ENCODE results near the gene GLIS2. TPM values are rescaled to one million over a fixed set of nuclear protein-coding genes. Genes with fewer than 3 reads are reported as not detected.

GLIS2 gene
- total RNA-seq, 2 experiments from 2014 or later, result 0.08 to 0.16 TPM

DNA sequence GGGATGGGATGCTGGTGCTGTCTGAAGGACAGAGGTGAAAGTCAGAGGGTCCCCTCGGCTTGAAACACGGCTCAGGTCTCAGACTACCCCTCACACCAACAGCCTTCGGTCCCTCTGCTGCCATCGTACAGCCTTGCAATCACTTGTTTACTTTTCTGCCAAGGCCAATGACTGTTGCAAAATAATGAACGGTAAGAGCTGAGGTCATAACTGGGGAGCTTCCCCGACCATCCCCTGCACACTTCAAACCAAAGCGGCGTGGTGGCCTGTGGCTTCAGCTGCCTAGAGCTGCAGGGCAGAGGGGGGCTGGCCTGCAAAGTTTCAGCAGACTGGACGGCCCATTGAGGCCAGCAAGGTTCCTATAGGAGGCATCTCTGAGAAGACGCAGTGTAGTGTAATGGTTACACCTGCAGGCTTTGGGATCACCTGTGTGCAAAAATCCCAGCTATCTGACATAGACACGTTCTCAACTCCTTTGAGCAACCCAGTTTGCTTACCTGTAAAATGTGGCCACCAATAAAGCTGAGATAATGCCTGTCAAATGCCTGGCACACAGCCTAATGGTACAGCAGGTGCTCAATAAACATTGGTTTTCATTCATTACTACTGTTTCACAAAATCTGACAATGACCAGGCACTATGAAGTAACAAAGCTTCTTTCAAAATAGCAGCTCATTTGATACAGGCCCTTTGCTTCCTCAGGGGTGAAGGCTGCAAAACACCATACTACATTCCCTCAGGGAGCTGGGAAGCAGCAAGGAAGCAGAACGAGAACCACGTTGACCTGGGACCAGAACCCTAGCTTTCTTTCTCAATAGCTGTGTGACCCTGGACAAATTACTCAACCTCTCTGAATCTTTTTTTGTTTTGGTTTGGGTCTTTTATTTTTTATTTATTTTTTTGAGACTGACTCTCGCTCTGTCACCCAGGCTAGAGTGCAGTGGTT is 30.2 kb downstream of the GLIS2 start:
- H3K4me1 Mint-ChIP-seq, result peaks cover 19% of the 10 kb centered on the region
- no peak overlapping the region for H3K4me3 Mint-ChIP-seq

DNA sequence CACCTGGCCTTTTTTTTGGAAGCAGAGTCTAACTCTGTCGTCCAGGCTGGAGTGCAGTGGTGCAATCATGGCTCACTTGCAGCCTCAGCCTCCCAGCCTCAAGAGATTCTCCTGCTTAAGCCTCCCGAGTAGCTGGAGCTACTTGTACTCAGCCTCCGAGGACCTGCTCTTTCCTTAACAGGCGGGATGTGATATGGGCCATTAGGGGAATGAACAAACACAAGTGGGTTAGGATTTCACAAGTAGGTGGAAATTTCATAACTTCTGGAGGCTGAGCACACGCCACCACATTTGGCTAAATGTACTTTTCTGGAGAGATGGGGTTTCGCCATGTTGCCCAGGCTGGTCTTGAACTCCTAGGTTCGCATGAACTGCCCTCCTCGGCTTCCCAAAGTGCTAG is 31.1 kb downstream of the GLIS2 start:
- H3K9me3 Mint-ChIP-seq, result no peaks in the 10 kb centered on the region
- H3K27ac Mint-ChIP-seq, result no peak overlapping the region
- no peak overlapping the region for H3K4me3 Mint-ChIP-seq
- H3K4me1 Mint-ChIP-seq, result peaks cover 23% of the 10 kb centered on the region
- H3K27me3 Mint-ChIP-seq, result no peaks in the 10 kb centered on the region
- H3K36me3 Mint-ChIP-seq, result peaks cover 16% of the 10 kb centered on the region
- DNase-seq, result no peak

More for the DNA sequence above, 30.2 kb downstream of the GLIS2 start:
- DNase-seq, result no peak
- peaks cover 15% of the 10 kb centered on the region for H3K36me3 Mint-ChIP-seq
- H3K9me3 Mint-ChIP-seq, result no peaks in the 10 kb centered on the region
- no peaks in the 10 kb centered on the region for H3K27me3 Mint-ChIP-seq
- H3K27ac Mint-ChIP-seq, result peak overlapping the region; percentile 29

DNA sequence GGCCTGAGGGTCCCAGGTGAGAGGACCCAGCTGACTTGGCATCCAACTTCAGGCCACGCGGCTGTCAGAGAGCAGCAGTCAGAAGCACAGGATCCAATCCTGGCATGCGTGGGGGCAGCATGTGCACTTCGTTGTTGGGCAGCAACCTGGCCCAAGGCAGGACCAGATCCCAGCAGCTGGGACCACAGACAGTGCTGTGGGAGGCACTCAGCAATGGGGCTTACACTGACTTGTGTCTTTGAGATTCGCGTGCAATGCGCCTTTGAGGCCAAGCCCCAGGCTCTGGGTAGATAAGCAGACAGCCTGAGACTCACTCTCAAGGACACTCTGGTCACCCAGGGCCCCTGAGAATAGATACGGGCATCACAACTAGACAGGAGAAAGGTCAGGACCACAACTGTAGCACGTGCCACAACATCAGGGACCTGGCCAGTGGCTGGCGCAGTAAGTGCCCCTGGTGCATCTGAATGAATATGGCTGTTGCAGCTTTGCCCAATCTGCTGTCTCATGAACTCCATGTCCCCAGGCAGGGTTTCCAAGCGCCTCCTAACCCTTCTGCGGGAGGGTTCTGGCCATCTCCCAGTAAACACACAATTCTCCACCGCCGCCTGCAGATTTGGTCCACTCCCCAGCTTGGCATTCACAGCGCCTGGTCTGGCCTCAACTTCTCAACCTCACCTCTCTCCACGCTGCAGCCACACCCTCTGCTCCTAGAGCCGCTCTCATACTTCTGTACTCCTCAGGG is 32.1 kb downstream of the GLIS2 start:
- Mint-ChIP-seq H3K27me3 (no peaks in the 10 kb centered on the region), H3K27ac (peak overlapping the region; percentile 57), H3K36me3 (peaks cover 16% of the 10 kb centered on the region), H3K4me1 (peaks cover 23% of the 10 kb centered on the region), H3K4me3 (peak overlapping the region; percentile 3), H3K9me3 (no peaks in the 10 kb centered on the region)
- no peak for DNase-seq

DNA sequence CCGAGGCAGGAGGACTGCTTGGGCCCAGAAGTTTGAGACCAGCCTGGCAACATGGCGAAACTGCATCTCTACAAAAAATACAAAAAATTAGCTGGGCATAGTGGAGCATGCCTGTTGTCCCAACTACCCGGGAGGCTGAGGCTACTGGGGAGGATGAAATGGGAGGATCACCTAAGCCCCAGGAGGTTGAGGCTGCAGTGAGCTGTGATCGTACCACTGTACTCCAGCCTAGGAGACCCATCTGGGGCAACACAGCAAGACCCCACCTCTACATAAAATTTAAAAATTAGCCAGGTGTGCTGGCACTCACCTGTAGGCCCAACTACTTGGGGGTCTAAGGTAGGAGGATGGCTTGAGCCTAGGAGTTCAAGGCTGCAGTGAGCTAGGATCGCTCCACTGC is 33.5 kb downstream of the GLIS2 start:
- no peak for DNase-seq
- Mint-ChIP-seq H3K27ac (no peak overlapping the region), H3K27me3 (no peaks in the 10 kb centered on the region), H3K9me3 (no peaks in the 10 kb centered on the region), H3K4me3 (peak overlapping the region; percentile 53), H3K36me3 (peaks cover 14% of the 10 kb centered on the region), H3K4me1 (peaks cover 23% of the 10 kb centered on the region)

DNA sequence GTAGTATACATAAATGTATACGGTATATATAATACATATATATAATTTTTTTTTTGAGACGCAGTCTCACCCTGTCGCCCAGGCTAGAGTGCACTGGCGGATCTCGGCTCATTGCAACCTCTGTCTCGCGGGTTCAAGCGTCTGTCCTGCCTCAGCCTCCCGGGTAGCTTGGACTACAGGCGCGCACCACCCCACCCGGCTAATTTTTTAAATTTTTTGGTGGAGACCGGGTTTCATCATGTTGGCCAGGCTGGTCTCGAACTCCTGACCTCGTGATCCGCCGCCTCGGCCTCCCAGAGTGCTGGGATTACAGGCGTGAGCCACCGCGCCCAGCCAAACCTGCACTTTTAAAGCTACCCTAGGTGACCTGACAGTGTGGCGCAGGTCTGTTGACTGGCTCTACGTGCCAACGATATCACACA is 34.5 kb downstream of the GLIS2 start:
- peak overlapping the region; percentile 92 for H3K27ac Mint-ChIP-seq
- no peaks in the 10 kb centered on the region for H3K27me3 Mint-ChIP-seq
- peaks cover 20% of the 10 kb centered on the region for H3K4me1 Mint-ChIP-seq
- no peaks in the 10 kb centered on the region for H3K9me3 Mint-ChIP-seq
- H3K36me3 Mint-ChIP-seq, result peaks cover 15% of the 10 kb centered on the region
- DNase-seq, result no peak
- H3K4me3 Mint-ChIP-seq, result peak overlapping the region; percentile 97

DNA sequence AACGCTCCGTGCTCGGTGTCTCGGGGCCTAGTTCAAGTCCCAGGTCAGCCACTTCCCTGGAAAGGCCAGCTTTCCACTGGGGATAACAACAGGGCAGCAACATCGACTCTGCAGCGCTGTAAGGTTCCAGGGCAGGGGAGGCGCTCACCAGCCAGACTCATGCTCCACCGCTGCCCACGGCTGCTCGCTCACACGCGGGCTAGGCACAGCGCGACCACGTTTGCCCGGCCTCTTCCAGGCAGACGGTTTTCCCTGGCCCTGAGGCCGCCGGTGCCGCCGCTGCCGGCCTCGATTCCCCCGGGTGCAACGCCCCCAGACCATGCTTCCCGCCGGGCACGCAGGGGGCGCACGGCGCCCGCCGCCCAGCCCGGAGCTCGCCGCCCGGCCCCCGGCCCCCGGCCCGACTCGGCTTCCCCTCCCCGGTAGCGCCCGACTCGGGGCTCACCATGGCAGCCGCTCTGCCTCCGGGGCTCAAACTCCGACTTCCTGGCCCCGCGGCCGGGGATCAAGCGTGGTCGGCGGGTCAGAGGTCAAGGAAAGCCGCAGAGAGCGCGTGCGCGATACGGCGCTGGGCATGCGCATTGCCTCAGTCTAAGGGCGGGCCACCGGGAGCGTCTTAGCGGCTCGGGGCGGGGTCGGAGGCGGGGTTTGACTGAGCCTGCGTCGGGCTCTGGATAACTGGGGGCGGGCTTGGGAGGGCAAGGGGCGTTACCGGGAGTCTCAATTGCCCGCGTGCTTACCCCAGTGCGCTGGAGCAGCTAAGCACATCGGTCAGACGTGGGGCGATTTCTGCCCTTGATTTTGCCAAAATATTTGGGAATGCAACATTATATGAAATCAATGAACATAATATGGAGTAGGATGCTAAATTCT is 35.2 kb downstream of the GLIS2 start, which contains the start of gene PAM16:
PAM16 (minus strand) TSS at position 535 of the 873 bp plus-strand sequence; CDS start at position 448, 87 bp downstream.
- peak within 1 kb of the TSS; percentile 97 for H3K4me3 Mint-ChIP-seq
- peak; percentile 98 for DNase-seq
- H3K27ac Mint-ChIP-seq, result peak within 1 kb of the TSS; percentile 92
- H3K27me3 Mint-ChIP-seq, result no peaks in the 10 kb centered on the region
- peaks cover 20% of the 10 kb centered on the region for H3K4me1 Mint-ChIP-seq
- peaks cover 15% of the 10 kb centered on the region for H3K36me3 Mint-ChIP-seq
- no peaks in the 10 kb centered on the region for H3K9me3 Mint-ChIP-seq

DNA sequence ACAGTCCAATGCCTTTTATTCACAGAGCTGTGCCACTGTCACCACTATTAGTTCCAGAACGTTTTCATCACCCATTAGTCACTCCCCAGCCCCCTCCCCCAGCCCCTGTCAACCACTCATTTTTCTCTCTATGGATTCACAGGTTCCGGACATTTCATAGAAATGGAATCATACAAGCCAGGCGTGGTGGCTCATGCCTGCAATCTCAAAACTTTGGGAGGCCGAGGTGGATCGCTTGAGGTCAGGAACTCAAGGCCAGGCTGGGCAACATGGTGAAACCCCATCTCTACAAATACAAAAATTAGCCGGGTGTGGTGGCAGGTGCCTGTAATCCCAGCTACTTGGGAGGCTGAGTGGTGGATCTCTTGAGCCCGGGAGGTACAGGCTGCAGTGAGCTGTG is 36.0 kb downstream of the GLIS2 start:
- Mint-ChIP-seq H3K27ac (peak overlapping the region; percentile 69), H3K36me3 (peaks cover 15% of the 10 kb centered on the region), H3K9me3 (no peaks in the 10 kb centered on the region), H3K27me3 (no peaks in the 10 kb centered on the region), H3K4me3 (peak overlapping the region; percentile 50), H3K4me1 (peaks cover 17% of the 10 kb centered on the region)
- no peak for DNase-seq

DNA sequence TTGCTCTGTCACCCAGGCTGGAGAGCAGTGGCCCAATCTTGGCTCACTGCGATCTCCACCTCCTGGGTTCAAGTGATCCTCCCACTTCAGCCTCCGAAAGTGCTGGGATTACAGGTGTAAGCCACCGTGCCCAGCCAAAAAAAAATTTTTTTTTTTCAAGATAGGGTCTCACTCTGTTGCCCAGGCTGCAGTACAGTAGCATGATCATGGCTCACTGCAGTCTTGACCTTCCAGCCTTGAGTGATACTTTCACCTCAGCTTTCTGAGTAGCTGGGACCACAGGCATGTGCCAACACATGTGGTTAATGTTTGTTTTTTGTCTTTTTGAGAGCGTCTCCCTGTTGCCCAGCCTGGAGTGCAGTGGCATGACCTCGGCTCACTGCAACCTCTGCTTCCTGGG is 37.0 kb downstream of the GLIS2 start:
- H3K4me3 Mint-ChIP-seq, result no peak overlapping the region
- DNase-seq, result no peak
- H3K27ac Mint-ChIP-seq, result no peak overlapping the region
- H3K9me3 Mint-ChIP-seq, result no peaks in the 10 kb centered on the region
- H3K27me3 Mint-ChIP-seq, result no peaks in the 10 kb centered on the region
- H3K4me1 Mint-ChIP-seq, result peaks cover 12% of the 10 kb centered on the region
- H3K36me3 Mint-ChIP-seq, result peaks cover 15% of the 10 kb centered on the region

DNA sequence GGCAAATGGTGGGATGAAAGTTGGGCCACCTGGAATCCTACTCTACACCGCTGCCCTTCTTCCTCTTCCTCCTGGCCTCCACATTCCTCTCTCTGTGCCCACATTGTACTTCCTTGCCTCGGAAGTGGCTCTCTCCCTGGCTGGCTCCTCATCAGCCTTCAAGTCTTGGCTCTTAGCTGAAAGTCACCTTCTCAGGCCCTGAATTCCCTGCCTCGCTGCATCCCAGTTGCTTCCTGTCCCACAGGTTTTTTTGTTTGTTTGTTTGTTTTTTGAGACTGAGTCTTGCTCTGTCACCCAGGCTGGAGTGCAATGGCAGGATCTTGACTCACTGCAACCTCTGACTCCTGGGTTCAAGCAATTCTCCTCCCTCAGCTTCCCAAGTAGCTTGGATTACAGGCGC is 37.8 kb downstream of the GLIS2 start:
- Mint-ChIP-seq H3K27ac (no peak overlapping the region), H3K4me3 (no peak overlapping the region), H3K27me3 (no peaks in the 10 kb centered on the region)

DNA sequence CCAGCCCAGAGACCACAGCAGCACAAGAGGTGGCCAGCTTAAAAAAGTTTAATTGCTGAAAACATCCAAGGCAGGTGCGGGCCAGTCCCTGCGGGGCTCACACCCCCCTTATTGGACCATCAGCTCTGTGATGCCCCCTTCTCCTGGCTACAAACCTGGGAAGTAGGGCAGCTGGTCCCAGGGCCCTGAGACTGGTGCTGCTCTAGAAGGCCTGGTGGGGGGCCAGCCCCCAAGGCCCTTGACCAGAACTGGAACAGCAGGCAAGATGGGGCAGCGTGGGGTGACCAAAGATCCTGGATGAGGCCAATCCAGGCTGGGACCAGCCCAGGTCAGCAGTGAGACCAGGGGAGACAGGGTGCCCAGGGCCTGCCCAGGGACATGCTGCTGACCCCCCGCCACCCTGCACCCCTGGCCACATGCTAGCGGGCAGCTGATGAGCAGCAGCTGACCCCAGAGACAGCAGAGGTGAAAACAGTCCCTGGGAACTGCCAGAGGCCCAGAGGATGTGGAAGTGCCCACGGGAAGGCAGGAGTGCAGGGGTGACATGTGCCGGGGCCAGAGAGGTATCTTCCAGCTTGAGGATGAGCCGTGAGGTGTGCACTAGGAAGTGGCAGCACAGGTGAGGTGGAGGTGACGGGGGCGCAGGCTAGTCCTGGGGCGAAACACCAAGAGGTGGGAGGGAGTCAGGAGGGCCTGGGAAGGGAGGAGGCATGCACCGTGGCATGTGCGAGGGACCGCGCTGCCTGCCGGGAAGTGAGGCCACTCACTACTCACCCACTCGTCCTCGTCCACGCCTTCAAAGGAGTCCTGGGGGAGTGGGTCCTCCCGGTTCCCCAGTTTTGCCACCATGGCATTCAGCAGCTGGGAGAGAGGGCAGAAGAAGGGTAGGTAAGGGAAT is 38.9 kb downstream of the GLIS2 start:
- Mint-ChIP-seq H3K27ac (no peak overlapping the region), H3K4me1 (peaks cover 5% of the 10 kb centered on the region), H3K9me3 (no peaks in the 10 kb centered on the region), H3K36me3 (peaks cover 14% of the 10 kb centered on the region), H3K27me3 (no peaks in the 10 kb centered on the region), H3K4me3 (no peak overlapping the region)
- no peak for DNase-seq

More for the DNA sequence above, 37.8 kb downstream of the GLIS2 start:
- no peak for DNase-seq
- H3K9me3 Mint-ChIP-seq, result no peaks in the 10 kb centered on the region
- peaks cover 8% of the 10 kb centered on the region for H3K4me1 Mint-ChIP-seq
- H3K36me3 Mint-ChIP-seq, result peaks cover 11% of the 10 kb centered on the region

DNA sequence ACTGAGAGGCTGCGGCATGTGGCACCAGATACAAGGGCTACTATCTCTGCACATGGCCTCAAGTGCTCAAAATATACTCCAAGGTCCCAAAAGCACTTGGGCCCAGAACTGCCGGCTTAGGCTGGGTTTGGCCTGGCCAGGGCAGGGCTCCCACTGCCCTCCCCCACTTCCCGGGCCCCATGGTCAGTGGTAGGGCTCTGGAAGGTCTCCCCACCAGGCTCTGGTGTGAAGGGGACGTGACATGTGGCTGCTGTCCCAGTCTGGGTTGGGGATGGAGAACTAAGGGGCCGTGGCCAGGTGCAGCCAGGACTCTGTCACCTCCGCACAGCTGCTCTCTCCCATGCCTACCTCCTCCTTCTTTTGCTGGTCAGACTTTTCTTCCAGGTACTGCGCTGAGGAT is 41.0 kb downstream of the GLIS2 start:
- no peaks in the 10 kb centered on the region for H3K9me3 Mint-ChIP-seq
- peaks cover 9% of the 10 kb centered on the region for H3K36me3 Mint-ChIP-seq
- no peaks in the 10 kb centered on the region for H3K4me1 Mint-ChIP-seq
- no peak overlapping the region for H3K4me3 Mint-ChIP-seq
- H3K27me3 Mint-ChIP-seq, result no peaks in the 10 kb centered on the region
- H3K27ac Mint-ChIP-seq, result no peak overlapping the region
- DNase-seq, result no peak

DNA sequence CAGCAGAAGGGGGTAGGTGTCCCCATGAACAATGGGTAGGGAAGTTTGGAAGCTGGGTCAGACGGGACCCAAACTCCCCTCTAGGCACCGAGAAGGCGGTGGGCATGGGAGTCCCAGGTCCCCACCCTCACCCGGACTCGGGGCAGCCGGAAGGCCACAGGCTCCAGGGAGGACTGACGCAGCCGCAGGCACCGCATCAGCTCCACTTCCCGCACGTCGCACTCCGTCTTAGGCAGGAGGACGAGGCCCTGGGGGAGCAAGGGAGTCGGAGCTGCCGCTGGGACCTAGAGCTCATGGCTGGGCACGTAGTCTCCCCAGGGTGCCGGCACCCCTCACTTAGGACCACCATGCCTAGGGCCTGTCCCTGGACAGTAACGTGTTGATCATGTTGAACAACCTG is 42.4 kb downstream of the GLIS2 start:
- Mint-ChIP-seq H3K27ac (no peak overlapping the region), H3K36me3 (peaks cover 10% of the 10 kb centered on the region), H3K4me1 (no peaks in the 10 kb centered on the region), H3K9me3 (no peaks in the 10 kb centered on the region), H3K4me3 (no peak overlapping the region), H3K27me3 (no peaks in the 10 kb centered on the region)
- DNase-seq, result no peak

DNA sequence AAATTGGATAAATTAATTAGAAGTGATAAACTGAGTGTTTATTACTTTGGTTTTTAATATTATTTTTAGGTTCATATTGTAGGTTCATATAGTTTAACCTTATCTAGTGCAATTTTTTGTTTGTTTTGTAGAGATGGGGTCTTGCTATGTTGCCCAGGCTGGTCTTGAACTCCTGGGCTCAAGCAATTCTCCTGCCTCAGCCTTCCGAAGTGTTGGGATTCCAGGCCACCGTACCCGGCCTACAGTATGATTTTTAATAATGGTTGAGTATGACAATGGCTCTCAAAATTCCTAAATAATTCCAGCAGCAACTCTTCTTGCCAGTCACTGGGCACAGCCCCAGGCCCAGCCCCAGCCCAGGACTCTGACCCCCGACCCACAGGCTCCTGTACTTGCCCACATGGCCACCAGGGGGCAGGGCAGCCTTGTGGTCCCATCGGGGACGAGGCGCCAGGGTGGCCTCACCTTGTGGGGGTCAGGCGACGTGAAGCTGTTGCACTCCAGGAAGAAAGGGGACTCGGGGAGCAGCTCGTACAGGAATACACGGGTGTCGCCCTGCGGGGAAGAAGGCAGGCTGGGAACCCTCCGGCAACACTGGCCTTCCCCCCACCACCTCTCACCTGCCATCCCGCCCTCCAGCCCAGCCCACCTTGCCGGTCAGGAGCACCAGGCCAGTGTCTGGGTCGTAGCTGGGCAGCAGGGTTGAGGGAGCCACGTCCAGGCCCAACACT is 43.1 kb downstream of the GLIS2 start:
- no peaks in the 10 kb centered on the region for H3K27me3 Mint-ChIP-seq
- no peaks in the 10 kb centered on the region for H3K9me3 Mint-ChIP-seq
- H3K4me1 Mint-ChIP-seq, result no peaks in the 10 kb centered on the region
- peak; percentile 71 for DNase-seq
- H3K27ac Mint-ChIP-seq, result no peak overlapping the region
- no peak overlapping the region for H3K4me3 Mint-ChIP-seq
- H3K36me3 Mint-ChIP-seq, result peaks cover 14% of the 10 kb centered on the region
